ENCODE results near the gene UBE2L5. TPM values are rescaled to one million over a fixed set of nuclear protein-coding genes. Genes with fewer than 3 reads are reported as not detected.
A peak's percentile ranks its signal among the peaks of the same experiment; 100 is the strongest.

The UBE2L5 gene
- total RNA-seq, 1 donor from 2014 or later = not detected

DNA sequence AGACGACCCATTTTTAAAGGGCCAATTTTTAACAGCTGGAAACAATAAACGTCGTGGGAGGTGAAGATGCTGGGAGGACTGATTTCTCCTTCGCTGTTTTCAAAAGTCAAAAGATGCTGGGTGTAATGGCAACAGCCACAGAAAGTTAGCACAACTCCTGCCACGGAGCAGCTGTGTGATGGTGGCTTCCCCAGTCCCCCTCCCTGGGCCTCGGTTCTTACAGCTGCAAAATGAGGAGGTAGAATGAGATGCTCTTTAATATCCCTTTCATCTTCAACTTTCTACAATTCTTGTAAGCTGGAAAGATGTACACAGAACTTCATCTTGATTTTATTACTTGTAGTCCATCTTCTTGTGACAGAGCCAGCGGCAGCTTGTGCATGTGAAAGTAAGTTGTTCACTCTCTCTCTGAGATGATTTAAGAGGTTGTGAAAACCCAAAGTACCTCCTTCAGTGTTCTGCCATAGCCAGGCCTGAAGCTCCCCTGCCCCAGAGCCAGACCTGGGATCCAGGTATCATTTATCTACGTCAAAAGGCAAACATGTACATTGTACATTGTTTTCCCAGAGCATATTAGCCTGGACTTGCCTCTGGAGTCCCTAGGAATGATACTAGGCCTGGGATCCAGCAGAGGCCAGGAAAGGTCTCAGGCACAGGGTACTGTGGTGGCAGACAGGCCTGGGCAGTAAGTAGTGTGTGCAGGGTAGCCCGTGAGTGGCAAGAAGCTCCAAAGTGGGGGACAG is 3.4 kb upstream of the UBE2L5 start:
- TF ChIP-seq, protein P1, sequence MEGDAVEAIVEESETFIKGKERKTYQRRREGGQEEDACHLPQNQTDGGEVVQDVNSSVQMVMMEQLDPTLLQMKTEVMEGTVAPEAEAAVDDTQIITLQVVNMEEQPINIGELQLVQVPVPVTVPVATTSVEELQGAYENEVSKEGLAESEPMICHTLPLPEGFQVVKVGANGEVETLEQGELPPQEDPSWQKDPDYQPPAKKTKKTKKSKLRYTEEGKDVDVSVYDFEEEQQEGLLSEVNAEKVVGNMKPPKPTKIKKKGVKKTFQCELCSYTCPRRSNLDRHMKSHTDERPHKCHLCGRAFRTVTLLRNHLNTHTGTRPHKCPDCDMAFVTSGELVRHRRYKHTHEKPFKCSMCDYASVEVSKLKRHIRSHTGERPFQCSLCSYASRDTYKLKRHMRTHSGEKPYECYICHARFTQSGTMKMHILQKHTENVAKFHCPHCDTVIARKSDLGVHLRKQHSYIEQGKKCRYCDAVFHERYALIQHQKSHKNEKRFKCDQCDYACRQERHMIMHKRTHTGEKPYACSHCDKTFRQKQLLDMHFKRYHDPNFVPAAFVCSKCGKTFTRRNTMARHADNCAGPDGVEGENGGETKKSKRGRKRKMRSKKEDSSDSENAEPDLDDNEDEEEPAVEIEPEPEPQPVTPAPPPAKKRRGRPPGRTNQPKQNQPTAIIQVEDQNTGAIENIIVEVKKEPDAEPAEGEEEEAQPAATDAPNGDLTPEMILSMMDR (IDR thresholded peaks at IDR 0.05; ENCODE audit: insufficient read depth, low read depth, low read length) = no peak
- no peak for TF ChIP-seq EZH2 (IDR thresholded peaks at IDR 0.05; ENCODE audit: insufficient read depth, low read length)
- DNase-seq (ENCODE audit: low read depth) = no peak
- peaks cover 6% of the 10 kb centered on the region for H3K4me1 Mint-ChIP-seq (ENCODE audit: low read depth, unreplicated experiment)
- H3K27me3 Mint-ChIP-seq (ENCODE audit: low read depth, unreplicated experiment) = peaks cover 22% of the 10 kb centered on the region
- no peaks in the 10 kb centered on the region for H3K9me3 Mint-ChIP-seq (ENCODE audit: unreplicated experiment)
- Histone ChIP-seq H3K4me1 (ENCODE audit: insufficient read depth, low read length) (peaks cover 8% of the 10 kb centered on the region), H4K20me1 (ENCODE audit: insufficient read depth, low read length) (no peaks in the 10 kb centered on the region), H3K9me3 (ENCODE audit: insufficient read depth, low read depth, low read length) (no peaks in the 10 kb centered on the region), H3K4me2 (ENCODE audit: low read length) (no peak overlapping the region), H2AFZ (ENCODE audit: low read depth, low read length) (no peak overlapping the region), H3K27me3 (ENCODE audit: insufficient read depth, low read length) (no peaks in the 10 kb centered on the region), H3K27ac (ENCODE audit: low read depth, low read length) (no peak overlapping the region), H3K9ac (ENCODE audit: low read length) (no peak overlapping the region), H3K79me2 (ENCODE audit: insufficient read depth, low read length) (no peaks in the 10 kb centered on the region), H3K36me3 (ENCODE audit: insufficient read depth, low read length) (no peaks in the 10 kb centered on the region), H3K4me3 (ENCODE audit: insufficient read depth, low read depth, low read length) (no peak overlapping the region)
- no peak overlapping the region for H3K4me3 Mint-ChIP-seq (ENCODE audit: unreplicated experiment)
- H3K36me3 Mint-ChIP-seq (ENCODE audit: low read depth, unreplicated experiment) = peaks cover 3% of the 10 kb centered on the region
- no peak overlapping the region for H3K27ac Mint-ChIP-seq (ENCODE audit: unreplicated experiment)
- no peak for FAIRE-seq

DNA sequence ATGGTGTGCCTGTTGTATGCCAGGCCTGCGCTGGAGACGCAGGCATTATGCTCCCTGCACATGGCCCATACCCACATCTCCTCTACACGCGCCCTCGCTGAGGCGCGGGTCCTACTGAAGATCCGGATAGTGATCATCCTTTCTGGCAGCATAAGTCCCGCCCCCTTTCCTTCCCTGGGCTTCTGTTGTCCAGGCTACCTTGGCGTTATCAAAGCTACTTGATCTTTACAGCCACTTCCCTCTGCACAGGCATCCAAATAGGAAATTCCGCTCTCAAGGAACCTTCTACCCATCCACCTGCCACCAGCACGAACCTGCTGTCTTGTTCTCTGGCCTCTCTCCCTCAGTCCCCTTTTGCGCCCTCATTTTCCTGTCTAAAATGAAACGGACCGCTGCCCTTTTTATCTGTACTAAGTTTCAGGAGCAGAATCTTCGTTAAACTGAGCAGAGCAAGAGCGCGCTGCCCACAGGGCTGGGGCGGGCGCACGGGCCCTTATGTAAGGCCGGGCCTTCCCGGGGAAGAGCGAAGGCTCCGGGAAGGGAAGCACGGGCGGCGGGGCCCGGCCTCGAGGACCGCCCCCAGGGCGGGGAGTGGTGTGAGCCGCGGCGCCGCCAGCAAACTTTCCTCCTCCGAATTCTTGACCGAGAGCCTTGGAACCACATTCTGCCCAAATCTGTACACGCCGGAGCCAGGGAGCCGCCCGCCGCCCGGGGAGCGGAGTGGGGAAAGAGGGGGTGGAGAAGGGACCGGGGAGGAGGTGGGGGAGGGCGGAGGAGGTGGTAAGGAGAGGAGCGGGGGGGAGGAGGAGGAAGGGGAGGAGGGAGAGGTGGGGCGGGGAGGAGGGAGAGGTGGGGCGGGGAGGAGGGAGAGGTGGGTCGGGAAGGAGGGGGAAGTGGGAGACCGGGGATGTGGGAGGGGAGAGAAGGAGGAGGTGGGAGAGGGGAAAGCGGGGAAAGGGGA is 920 bp upstream of the UBE2L5 start:
- Mint-ChIP-seq H3K4me1 (ENCODE audit: low read depth, unreplicated experiment) (peaks cover 3% of the 10 kb centered on the region), H3K27me3 (ENCODE audit: low read depth, unreplicated experiment) (peaks cover 29% of the 10 kb centered on the region), H3K4me3 (ENCODE audit: unreplicated experiment) (peak overlapping the region; percentile 92), H3K9me3 (ENCODE audit: unreplicated experiment) (no peaks in the 10 kb centered on the region), H3K27ac (ENCODE audit: unreplicated experiment) (peak overlapping the region; percentile 90), H3K36me3 (ENCODE audit: low read depth, unreplicated experiment) (peaks cover 7% of the 10 kb centered on the region)
- H3K79me2 ChIP-seq (ENCODE audit: insufficient read depth, low read length) = no peaks in the 10 kb centered on the region
- H3K27me3 ChIP-seq (ENCODE audit: insufficient read depth, low read length) = no peaks in the 10 kb centered on the region
- H3K9me3 ChIP-seq (ENCODE audit: insufficient read depth, low read depth, low read length) = no peaks in the 10 kb centered on the region
- H3K4me2 ChIP-seq (ENCODE audit: low read length) = peak overlapping the region; percentile 97
- FAIRE-seq (no peak), DNase-seq (ENCODE audit: low read depth) (peak; percentile 75)
- H2AFZ ChIP-seq (ENCODE audit: low read depth, low read length) = peak overlapping the region; percentile 86
- no peak for TF ChIP-seq EZH2 (IDR thresholded peaks at IDR 0.05; ENCODE audit: insufficient read depth, low read length)
- peaks cover 8% of the 10 kb centered on the region for H3K4me1 ChIP-seq (ENCODE audit: insufficient read depth, low read length)
- peak overlapping the region; percentile 64 for H3K4me3 ChIP-seq (ENCODE audit: insufficient read depth, low read depth, low read length)
- no peaks in the 10 kb centered on the region for H4K20me1 ChIP-seq (ENCODE audit: insufficient read depth, low read length)
- peak overlapping the region; percentile 51 for H3K27ac ChIP-seq (ENCODE audit: low read depth, low read length)
- H3K9ac ChIP-seq (ENCODE audit: low read length) = peak overlapping the region; percentile 79
- no peaks in the 10 kb centered on the region for H3K36me3 ChIP-seq (ENCODE audit: insufficient read depth, low read length)

DNA sequence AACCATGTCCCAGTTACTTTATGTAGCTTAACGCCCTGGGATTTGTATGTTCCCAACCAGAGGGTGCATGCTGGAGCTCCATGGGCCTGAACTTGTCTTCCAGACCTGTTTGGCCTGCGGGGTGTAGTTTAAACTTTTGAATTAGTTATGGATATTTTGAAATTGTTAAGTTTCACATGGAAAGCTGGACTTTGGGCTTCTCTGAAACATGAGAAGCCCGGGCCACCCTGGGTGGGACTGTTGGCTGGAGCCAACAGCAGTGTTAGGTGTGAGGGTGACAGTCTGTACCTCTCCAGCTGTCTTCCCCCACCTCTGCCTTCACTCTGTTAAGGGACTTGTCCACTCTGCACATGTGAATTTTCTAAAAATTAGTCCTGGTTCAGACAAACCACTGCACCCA is 1.6 kb downstream of the UBE2L5 start:
- Mint-ChIP-seq H3K4me1 (ENCODE audit: low read depth, unreplicated experiment) (peaks cover 9% of the 10 kb centered on the region), H3K36me3 (ENCODE audit: low read depth, unreplicated experiment) (peaks cover 7% of the 10 kb centered on the region)
- no peak for FAIRE-seq

More for the DNA sequence above, 1.6 kb downstream of the UBE2L5 start:
- Histone ChIP-seq H2AFZ (ENCODE audit: low read depth, low read length) (no peak overlapping the region), H3K9ac (ENCODE audit: low read length) (no peak overlapping the region), H3K36me3 (ENCODE audit: insufficient read depth, low read length) (no peaks in the 10 kb centered on the region), H3K4me3 (ENCODE audit: insufficient read depth, low read depth, low read length) (no peak overlapping the region), H3K27me3 (ENCODE audit: insufficient read depth, low read length) (no peaks in the 10 kb centered on the region), H4K20me1 (ENCODE audit: insufficient read depth, low read length) (no peaks in the 10 kb centered on the region), H3K27ac (ENCODE audit: low read depth, low read length) (no peak overlapping the region), H3K4me2 (ENCODE audit: low read length) (no peak overlapping the region), H3K79me2 (ENCODE audit: insufficient read depth, low read length) (no peaks in the 10 kb centered on the region), H3K9me3 (ENCODE audit: insufficient read depth, low read depth, low read length) (no peaks in the 10 kb centered on the region), H3K4me1 (ENCODE audit: insufficient read depth, low read length) (peaks cover 8% of the 10 kb centered on the region)
- Mint-ChIP-seq H3K27me3 (ENCODE audit: low read depth, unreplicated experiment) (peaks cover 14% of the 10 kb centered on the region), H3K27ac (ENCODE audit: unreplicated experiment) (no peak overlapping the region), H3K4me3 (ENCODE audit: unreplicated experiment) (no peak overlapping the region), H3K9me3 (ENCODE audit: unreplicated experiment) (no peaks in the 10 kb centered on the region)
- DNase-seq (ENCODE audit: low read depth) = no peak
- TF ChIP-seq EZH2 (IDR thresholded peaks at IDR 0.05; ENCODE audit: insufficient read depth, low read length) = no peak
- TF ChIP-seq, protein P1 (IDR thresholded peaks at IDR 0.05; ENCODE audit: insufficient read depth, low read depth, low read length) = no peak

Measured in astrocyte (in vitro differentiated cells and primary cell).